CD14-positive monocyte (primary cell): ENCODE measurements around the gene IFNGR2. TPM values are rescaled to one million over a fixed set of nuclear protein-coding genes. Genes with fewer than 3 reads are reported as not detected.
"Not testable (repeated sequence)": the region's sequence is repeated elsewhere in the genome, so short reads cannot be mapped to it uniquely, and the experiment has no call there.

Experiments
- DNase-seq, 3 donors: peaks; one replicate each; pipeline ENCODE4 v3.0.0-alpha.2; 2011 to 2022
- H2AFZ ChIP-seq: 2 replicates; pipeline ENCODE4 v1.6.0; 2012; ENCODE audit warnings: mild to moderate bottlenecking, low read depth, low read length, inconsistent platforms; ENCODE audit not compliant: insufficient read depth, poor library complexity, severe bottlenecking
- H3K27ac ChIP-seq, 2 donors: 1 replicate in 1 of 2; 2 replicates in 1 of 2; pipeline ENCODE4 v1.5.1; 2012 to 2013; ENCODE audit warnings: low read length in 2 of 2, control low read depth in 1 of 2, inconsistent platforms in 1 of 2, low read depth in 1 of 2, mild to moderate bottlenecking in 1 of 2
- H3K27me3 ChIP-seq, 2 donors: one replicate each; pipeline versions ENCODE4 v1.6.0 to v1.6.1; 2011 to 2013; ENCODE audit warnings: low read length in 2 of 2; ENCODE audit not compliant: control insufficient read depth in 2 of 2, insufficient read depth in 2 of 2
- H3K36me3 ChIP-seq, 2 donors: replicated peaks in 1 of 2; 1 replicate in 1 of 2; 2 replicates in 1 of 2; pipeline versions ENCODE4 v1.5.1 to v1.6.1; 2012 to 2013; ENCODE audit warnings: low read length in 2 of 2, control low read depth in 1 of 2, inconsistent platforms in 1 of 2, mild to moderate bottlenecking in 1 of 2; ENCODE audit not compliant: insufficient read depth in 2 of 2, control insufficient read depth in 1 of 2
- H3K4me1 ChIP-seq, 2 donors: 1 replicate in 1 of 2; 2 replicates in 1 of 2; pipeline versions ENCODE4 v1.5.1 to v1.6.1; 2012 to 2013; ENCODE audit warnings: low read length in 2 of 2, control low read depth in 1 of 2, inconsistent platforms in 1 of 2, mild to moderate bottlenecking in 1 of 2, moderate library complexity in 1 of 2; ENCODE audit not compliant: insufficient read depth in 2 of 2, control insufficient read depth in 1 of 2
- H3K4me2 ChIP-seq: replicated peaks from 2 replicates; pipeline ENCODE3; 2012; ENCODE audit warnings: low read length, moderate library complexity, mild to moderate bottlenecking; ENCODE audit not compliant: poor library complexity, severe bottlenecking; ENCODE audit errors: extremely low read depth
- H3K4me3 ChIP-seq, 3 experiments: fragments of 200-600 bp in 1 of 3; sonication (generic) in 1 of 3; replicated peaks in 1 of 3; 1 replicate in 2 of 3; 2 replicates in 1 of 3; pipeline ENCODE4 v1.5.1; 2011 to 2013; ENCODE audit warnings: low read length in 3 of 3, mild to moderate bottlenecking in 3 of 3, control low read depth in 2 of 3, low read depth in 2 of 3, inconsistent platforms in 1 of 3, moderate library complexity in 1 of 3
- H3K79me2 ChIP-seq: 2 replicates; pipeline ENCODE4 v1.6.0; 2012; ENCODE audit warnings: mild to moderate bottlenecking, control low read depth, inconsistent platforms, low read length, moderate library complexity; ENCODE audit not compliant: insufficient read depth
- H3K9ac ChIP-seq: 2 replicates; pipeline ENCODE4 v1.6.0; 2017; ENCODE audit warnings: low read length, mild to moderate bottlenecking; ENCODE audit not compliant: insufficient read depth, poor library complexity, severe bottlenecking
- H3K9me3 ChIP-seq, 2 donors: replicated peaks in 1 of 2; 1 replicate in 1 of 2; 2 replicates in 1 of 2; pipeline versions ENCODE4 v1.5.1 to v1.6.1; 2012 to 2013; ENCODE audit warnings: low read length in 2 of 2, control low read depth in 1 of 2; ENCODE audit not compliant: control insufficient read depth in 1 of 2, insufficient read depth in 1 of 2
- H4K20me1 ChIP-seq: 2 replicates; pipeline ENCODE4 v1.6.0; 2012; ENCODE audit warnings: mild to moderate bottlenecking, low read length, control low read depth, moderate library complexity; ENCODE audit not compliant: insufficient read depth
- H3K27ac Mint-ChIP-seq, 7 donors: one replicate each; pipeline ENCODE4 v1.8.0; 2020; ENCODE audit warnings: mild to moderate bottlenecking in 7 of 7, mixed read lengths in 7 of 7, moderate library complexity in 6 of 7, inconsistent platforms in 2 of 7
- H3K27me3 Mint-ChIP-seq, 3 donors: one replicate each; pipeline ENCODE4 v1.8.0; 2021 to 2022; ENCODE audit warnings: low read depth in 3 of 3, mild to moderate bottlenecking in 3 of 3, mixed read lengths in 3 of 3, moderate library complexity in 3 of 3, inconsistent platforms in 1 of 3
- H3K36me3 Mint-ChIP-seq, 2 donors: one replicate each; pipeline ENCODE4 v1.8.0; 2020; ENCODE audit warnings: mixed read lengths in 2 of 2, inconsistent platforms in 1 of 2, mild to moderate bottlenecking in 1 of 2
- H3K4me1 Mint-ChIP-seq: one replicate; pipeline ENCODE4 v1.8.0; 2020; ENCODE audit warnings: mild to moderate bottlenecking, mixed read lengths
- H3K4me3 Mint-ChIP-seq, 2 donors: one replicate each; pipeline ENCODE4 v1.8.0; 2020; ENCODE audit warnings: mild to moderate bottlenecking in 2 of 2, mixed read lengths in 2 of 2, moderate library complexity in 1 of 2
- H3K9me3 Mint-ChIP-seq, 7 donors: one replicate each; pipeline ENCODE4 v1.8.0; 2020 to 2022; ENCODE audit warnings: mixed read lengths in 7 of 7, mild to moderate bottlenecking in 6 of 7, moderate library complexity in 6 of 7, inconsistent platforms in 2 of 7
- WGBS: methylation state at CpG from one replicate; pipeline ENCODE4 v1.1.5; 2013; ENCODE audit warnings: missing lambda C conversion rate; ENCODE audit not compliant: insufficient coverage; 5-methylcytosine and 5-hydroxymethylcytosine counted together
- intact Hi-C, 2 donors: fragments of 100-400 bp; cut with micrococcal nuclease; formaldehyde crosslinking; loops; one replicate each; pipeline versions ENCODE4 v1.15.0 to v1.15.1; 2023
- polyA plus RNA-seq, 3 donors: library from polyadenylated mRNA; depleted of rRNA in 1 of 3; unstranded in 2 of 3; stranded (reverse) in 1 of 3; fragments of 300-500 nt in 2 of 3; fragments of >200 nt in 1 of 3; fragmentation: Illumina TruSeq in 2 of 3; gene quantifications; 1 replicate in 2 of 3; 2 replicates in 1 of 3; pipeline ENCODE4 v1.2.3, GENCODE V29; 2012 to 2021
- TF ChIP-seq, protein P1 (sequence below): fragments of 200-600 bp; IDR thresholded peaks from one replicate; pipeline ENCODE4 v1.8.0; 2022; ENCODE audit warnings: antibody characterized with exemption, mild to moderate bottlenecking

Gene IFNGR2
- polyA plus RNA-seq, 3 donors: 204 to 324 (median 260) TPM

DNA sequence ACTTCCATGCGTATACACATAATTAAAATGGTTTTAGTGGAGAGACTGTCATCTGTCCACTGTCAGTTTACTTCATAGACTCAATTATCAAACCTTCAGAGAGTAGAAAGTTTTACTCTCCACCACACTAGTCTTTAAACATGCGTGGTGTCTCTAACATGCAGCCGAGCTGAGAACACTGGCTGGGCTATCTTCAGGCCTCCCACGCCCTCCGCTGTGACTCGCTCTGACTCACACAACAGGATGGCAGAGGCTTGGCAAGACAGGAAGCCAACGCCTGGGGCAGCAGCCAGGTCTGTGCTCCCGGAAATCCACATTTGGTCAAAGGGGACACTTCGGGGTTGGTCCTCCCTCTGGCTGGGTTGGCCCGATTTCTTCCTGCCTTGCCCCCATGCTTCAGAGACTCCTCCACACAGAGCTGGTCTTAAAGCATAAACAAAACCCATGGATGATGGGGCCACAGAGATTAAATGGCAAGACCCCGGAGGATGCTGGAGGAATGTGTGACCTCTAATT, 22.7 kb upstream of the IFNGR2 start:
- Mint-ChIP-seq H3K4me1 (peaks cover 84% of the 10 kb centered on the region), H3K27ac (peak overlapping the region; percentile 98 to 100 (median 100)), H3K27me3 (no peaks in the 10 kb centered on the region), H3K4me3 (peak overlapping the region in 1 of 2 donors; percentile 70), H3K9me3 (no peaks in the 10 kb centered on the region), H3K36me3 (peaks cover 6 to 8% of the 10 kb centered on the region in 2 donors)
- peaks cover 27% of the 10 kb centered on the region for H3K79me2 ChIP-seq
- H3K9ac ChIP-seq: peak overlapping the region; percentile 80
- H3K27ac ChIP-seq: peak overlapping the region; percentile 97 to 100
- H3K27me3 ChIP-seq: no peaks in the 10 kb centered on the region
- intact Hi-C loops: no loop called here
- peak overlapping the region in 1 of 3 experiments; percentile 12 for H3K4me3 ChIP-seq
- no peak overlapping the region for H2AFZ ChIP-seq
- H4K20me1 ChIP-seq: no peaks in the 10 kb centered on the region
- peak overlapping the region; percentile 5 for H3K4me2 ChIP-seq
- no peaks in the 10 kb centered on the region for H3K36me3 ChIP-seq
- TF ChIP-seq, protein P1, sequence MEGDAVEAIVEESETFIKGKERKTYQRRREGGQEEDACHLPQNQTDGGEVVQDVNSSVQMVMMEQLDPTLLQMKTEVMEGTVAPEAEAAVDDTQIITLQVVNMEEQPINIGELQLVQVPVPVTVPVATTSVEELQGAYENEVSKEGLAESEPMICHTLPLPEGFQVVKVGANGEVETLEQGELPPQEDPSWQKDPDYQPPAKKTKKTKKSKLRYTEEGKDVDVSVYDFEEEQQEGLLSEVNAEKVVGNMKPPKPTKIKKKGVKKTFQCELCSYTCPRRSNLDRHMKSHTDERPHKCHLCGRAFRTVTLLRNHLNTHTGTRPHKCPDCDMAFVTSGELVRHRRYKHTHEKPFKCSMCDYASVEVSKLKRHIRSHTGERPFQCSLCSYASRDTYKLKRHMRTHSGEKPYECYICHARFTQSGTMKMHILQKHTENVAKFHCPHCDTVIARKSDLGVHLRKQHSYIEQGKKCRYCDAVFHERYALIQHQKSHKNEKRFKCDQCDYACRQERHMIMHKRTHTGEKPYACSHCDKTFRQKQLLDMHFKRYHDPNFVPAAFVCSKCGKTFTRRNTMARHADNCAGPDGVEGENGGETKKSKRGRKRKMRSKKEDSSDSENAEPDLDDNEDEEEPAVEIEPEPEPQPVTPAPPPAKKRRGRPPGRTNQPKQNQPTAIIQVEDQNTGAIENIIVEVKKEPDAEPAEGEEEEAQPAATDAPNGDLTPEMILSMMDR: no peak
- WGBS: under 1% methylated on average over 9 of the region's 11 CpGs
- no peaks in the 10 kb centered on the region for H3K9me3 ChIP-seq
- peaks cover 89 to 96% of the 10 kb centered on the region in 2 donors for H3K4me1 ChIP-seq
- DNase-seq: peak; percentile 98 to 99 (median 99)

DNA sequence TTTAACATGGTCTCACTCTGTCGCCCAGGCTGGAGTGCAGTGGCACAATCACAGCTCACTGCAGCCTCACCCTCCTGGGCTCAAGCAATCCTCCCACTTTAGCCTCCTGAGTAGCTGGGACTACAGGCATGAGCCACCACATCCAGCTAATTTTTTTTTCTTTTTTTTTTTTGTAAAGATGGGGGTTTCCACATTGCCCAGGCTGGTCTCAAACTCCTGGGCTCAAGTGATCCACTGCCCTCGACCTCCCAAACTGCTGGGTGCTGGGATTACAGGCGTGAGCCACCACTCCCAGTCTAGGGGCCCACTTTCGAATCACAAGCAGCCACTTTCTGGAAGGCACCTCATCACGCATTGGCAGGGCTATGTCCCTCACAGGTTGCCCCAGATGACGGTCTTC, 21.8 kb upstream of the IFNGR2 start:
- H3K27me3 Mint-ChIP-seq: not testable (repeated sequence)

More for the DNA sequence above, 21.8 kb upstream of the IFNGR2 start:
- H3K36me3 ChIP-seq, H2AFZ ChIP-seq, H3K9me3 ChIP-seq, H4K20me1 ChIP-seq, H3K4me2 ChIP-seq, intact Hi-C loops, H3K4me3 Mint-ChIP-seq, H3K27me3 ChIP-seq, H3K9me3 Mint-ChIP-seq, H3K36me3 Mint-ChIP-seq: not testable (repeated sequence)
- peak overlapping the region; percentile 98 to 100 (median 100) for H3K27ac Mint-ChIP-seq
- H3K27ac ChIP-seq: peak overlapping the region; percentile 97 to 100
- peaks cover 27% of the 10 kb centered on the region for H3K79me2 ChIP-seq
- 97% methylated on average over 5 of the region's 6 CpGs for WGBS
- DNase-seq: peak in 1 of 3 donors; percentile 54
- H3K4me1 Mint-ChIP-seq: peaks cover 86% of the 10 kb centered on the region
- peak overlapping the region in 1 of 3 experiments; percentile 59 for H3K4me3 ChIP-seq
- H3K4me1 ChIP-seq: peaks cover 90 to 99% of the 10 kb centered on the region in 2 donors
- H3K9ac ChIP-seq: peak overlapping the region; percentile 80
